H9 (cell line): ENCODE measurements around the gene ZBTB45. TPM values are rescaled to one million over a fixed set of nuclear protein-coding genes. Genes with fewer than 3 reads are reported as not detected.
A peak's percentile ranks its signal among the peaks of the same experiment; 100 is the strongest.

Source experiments
- DNase-seq: peaks from one replicate; pipeline ENCODE4 v3.0.0-alpha.2; 2017
- H2AFZ ChIP-seq: one replicate; pipeline ENCODE4 v1.6.1; 2013; ENCODE audit warnings: mild to moderate bottlenecking, low read length, control low read depth, moderate library complexity
- H2AK5ac ChIP-seq: 2 replicates; pipeline ENCODE4 v1.6.1; 2013; ENCODE audit warnings: low read length, control low read depth, mixed read lengths; ENCODE audit not compliant: insufficient read length
- H2BK120ac ChIP-seq: one replicate; pipeline ENCODE4 v1.6.1; 2013; ENCODE audit warnings: low read depth, mild to moderate bottlenecking, low read length, control low read depth, inconsistent platforms; ENCODE audit not compliant: poor library complexity, severe bottlenecking
- H2BK12ac ChIP-seq: 2 replicates; pipeline ENCODE4 v1.6.1; 2013; ENCODE audit warnings: low read length, control low read depth, mixed read lengths, low read depth; ENCODE audit not compliant: insufficient read length
- H2BK15ac ChIP-seq: 2 replicates; pipeline ENCODE4 v1.6.1; 2013; ENCODE audit warnings: low read depth, low read length, control low read depth
- H2BK20ac ChIP-seq: one replicate; pipeline ENCODE4 v1.6.1; 2013; ENCODE audit warnings: low read depth, mild to moderate bottlenecking, low read length, control low read depth, inconsistent platforms; ENCODE audit not compliant: poor library complexity, severe bottlenecking
- H2BK5ac ChIP-seq: 2 replicates; pipeline ENCODE4 v1.6.1; 2013; ENCODE audit warnings: low read length, control low read depth, mixed read lengths; ENCODE audit not compliant: insufficient read length
- H3K14ac ChIP-seq: 2 replicates; pipeline ENCODE4 v1.6.1; 2013; ENCODE audit warnings: low read length, control low read depth; ENCODE audit not compliant: insufficient read depth
- H3K18ac ChIP-seq: 2 replicates; pipeline ENCODE4 v1.6.1; 2013; ENCODE audit warnings: low read depth, mild to moderate bottlenecking, mixed read lengths, low read length, control low read depth; ENCODE audit not compliant: insufficient read length
- H3K23ac ChIP-seq: 2 replicates; pipeline ENCODE4 v1.6.1; 2013; ENCODE audit warnings: low read length, control low read depth, mixed read lengths, low read depth; ENCODE audit not compliant: insufficient read length
- H3K23me2 ChIP-seq: 2 replicates; pipeline ENCODE4 v1.6.1; 2013; ENCODE audit warnings: low read depth, mild to moderate bottlenecking, mixed read lengths, low read length, control low read depth; ENCODE audit not compliant: insufficient read length, poor library complexity, severe bottlenecking
- H3K27ac ChIP-seq: 2 replicates; pipeline ENCODE4 v1.5.1; 2013; ENCODE audit warnings: low read length, control low read depth, mixed read lengths, low read depth; ENCODE audit not compliant: insufficient read length
- H3K27me3 ChIP-seq: 2 replicates; pipeline ENCODE4 v1.6.1; 2013; ENCODE audit warnings: low read length, control low read depth, inconsistent platforms; ENCODE audit not compliant: insufficient read depth
- H3K4ac ChIP-seq: 2 replicates; pipeline ENCODE4 v1.6.1; 2013; ENCODE audit warnings: low read depth, mild to moderate bottlenecking, control low read depth, inconsistent platforms, low read length, moderate library complexity
- H3K4me1 ChIP-seq: 2 replicates; pipeline ENCODE4 v1.6.1; 2013; ENCODE audit warnings: low read length, control low read depth, inconsistent platforms; ENCODE audit not compliant: insufficient read depth
- H3K4me2 ChIP-seq: 2 replicates; pipeline ENCODE4 v1.6.1; 2013; ENCODE audit warnings: low read length, control low read depth, mixed read lengths; ENCODE audit not compliant: insufficient read length, insufficient read depth
- H3K56ac ChIP-seq: 2 replicates; pipeline ENCODE4 v1.6.1; 2013; ENCODE audit warnings: low read depth, mild to moderate bottlenecking, mixed read lengths, low read length, control low read depth; ENCODE audit not compliant: insufficient read length
- H3K79me1 ChIP-seq: 2 replicates; pipeline ENCODE4 v1.6.1; 2013; ENCODE audit warnings: low read depth, mild to moderate bottlenecking, moderate library complexity, low read length, control low read depth, inconsistent platforms; ENCODE audit not compliant: insufficient read depth, poor library complexity, severe bottlenecking
- H3K79me2 ChIP-seq: 2 replicates; pipeline ENCODE4 v1.6.1; 2013; ENCODE audit warnings: low read length, control low read depth, inconsistent platforms; ENCODE audit not compliant: insufficient read depth
- H3K9ac ChIP-seq: 2 replicates; pipeline ENCODE4 v1.6.1; 2013; ENCODE audit warnings: low read length, control low read depth, mixed read lengths; ENCODE audit not compliant: insufficient read length; ENCODE audit errors: extremely low read depth
- H3K9me3 ChIP-seq: one replicate; pipeline ENCODE4 v1.6.1; 2013; ENCODE audit warnings: low read depth, low read length, inconsistent platforms; ENCODE audit not compliant: control insufficient read depth
- H3T11ph ChIP-seq: one replicate; pipeline ENCODE4 v1.6.1; 2013; ENCODE audit warnings: mild to moderate bottlenecking, low read length, control low read depth, inconsistent platforms
- H4K20me1 ChIP-seq: one replicate; pipeline ENCODE4 v1.6.1; 2013; ENCODE audit not compliant: control insufficient read depth, insufficient read length, insufficient read depth
- H4K5ac ChIP-seq: 2 replicates; pipeline ENCODE4 v1.6.1; 2013; ENCODE audit warnings: low read depth, mild to moderate bottlenecking, mixed read lengths, low read length, control low read depth; ENCODE audit not compliant: insufficient read length
- H4K8ac ChIP-seq: replicated peaks from 2 replicates; pipeline ENCODE4 v1.6.1; 2013; ENCODE audit warnings: low read length, control low read depth, mixed read lengths, low read depth; ENCODE audit not compliant: insufficient read length
- H4K91ac ChIP-seq: 2 replicates; pipeline ENCODE4 v1.6.1; 2013; ENCODE audit warnings: low read depth, mild to moderate bottlenecking, moderate library complexity, mixed read lengths, low read length, control low read depth; ENCODE audit not compliant: insufficient read length
- H3K27ac Mint-ChIP-seq, 3 experiments: 2 replicates in 2 of 3; 3 replicates in 1 of 3; pipeline ENCODE4 v1.8.0; 2020 to 2021; ENCODE audit warnings: mixed read lengths in 3 of 3, mild to moderate bottlenecking in 1 of 3, moderate library complexity in 1 of 3
- H3K27me3 Mint-ChIP-seq: 2 replicates; pipeline ENCODE4 v1.8.0; 2021; ENCODE audit warnings: low read depth, mild to moderate bottlenecking, moderate library complexity, mixed read lengths
- H3K36me3 Mint-ChIP-seq, 3 experiments: 2 replicates in 2 of 3; 3 replicates in 1 of 3; pipeline ENCODE4 v1.8.0; 2020 to 2021; ENCODE audit warnings: low read depth in 3 of 3, mixed read lengths in 3 of 3; ENCODE audit not compliant: insufficient read depth in 1 of 3
- H3K4me1 Mint-ChIP-seq, 2 experiments: 2 replicates each; pipeline ENCODE4 v1.8.0; 2020; ENCODE audit warnings: mixed read lengths in 2 of 2
- H3K4me3 Mint-ChIP-seq, 2 experiments: 2 replicates in 1 of 2; 3 replicates in 1 of 2; pipeline ENCODE4 v1.8.0; 2020 to 2021; ENCODE audit warnings: mild to moderate bottlenecking in 2 of 2, mixed read lengths in 2 of 2, moderate library complexity in 1 of 2
- H3K9me3 Mint-ChIP-seq, 2 experiments: 2 replicates in 1 of 2; 3 replicates in 1 of 2; pipeline ENCODE4 v1.8.0; 2020; ENCODE audit warnings: mild to moderate bottlenecking in 2 of 2, mixed read lengths in 2 of 2, moderate library complexity in 1 of 2
- WGBS: extraction: QIAGEN DNeasy Blood & Tissue Kit; methylation state at CpG from one replicate; pipeline ENCODE4 v1.1.7; 2013; ENCODE audit warnings: missing lambda C conversion rate, low lambda C conversion rate, mixed read lengths; ENCODE audit not compliant: insufficient read length; ENCODE audit errors: extremely low coverage; 5-methylcytosine and 5-hydroxymethylcytosine counted together
- total RNA-seq: library from RNA; stranded (reverse); gene quantifications from 2 replicates; pipeline ENCODE4 v1.2.1, GENCODE V29; 2021
- TF ChIP-seq, protein P1 (sequence below): fragments of 200-600 bp; sonication (generic); conservative IDR thresholded peaks from 3 replicates; pipeline ENCODE4 v1.8.0; 2021; ENCODE audit warnings: antibody characterized with exemption, mild to moderate bottlenecking

The ZBTB45 gene
- total RNA-seq, 1 experiment from 2014 or later, result 18.7 TPM

DNA sequence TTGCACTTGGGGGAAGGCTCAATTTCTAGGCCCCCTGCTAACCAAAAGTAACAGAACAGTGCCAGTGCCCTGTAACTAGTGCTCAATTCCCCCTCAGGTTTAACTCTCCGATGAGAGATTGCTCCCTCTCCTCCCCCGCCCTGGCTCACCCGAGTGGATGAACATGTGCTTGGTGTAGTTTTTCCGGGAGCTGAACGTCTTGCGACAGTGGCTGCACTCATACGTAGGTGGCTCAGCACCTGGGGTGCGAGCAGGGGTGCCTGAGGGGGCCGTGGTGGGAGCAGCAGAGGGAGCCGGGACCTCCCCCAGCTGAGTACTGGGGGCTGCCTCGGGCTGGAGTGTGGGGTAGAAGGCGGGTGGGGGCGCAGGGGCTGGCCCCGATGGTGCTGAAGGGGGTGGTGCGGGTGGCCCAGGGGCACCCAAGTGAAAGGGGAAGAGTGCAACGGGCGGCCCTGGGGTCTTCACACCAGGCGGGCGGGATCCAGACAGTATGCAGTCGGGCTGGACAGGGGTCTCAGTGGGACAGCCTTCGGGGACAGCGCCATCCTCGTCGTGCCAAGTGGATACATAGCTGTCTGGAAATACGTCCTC is 3.3 kb downstream of the ZBTB45 start:
- peaks cover 9 to 19% (median 13%) of the 10 kb centered on the region in 3 experiments; a peak in 6 of 7 replicates for H3K36me3 Mint-ChIP-seq
- H3K27me3 ChIP-seq, result no peaks in the 10 kb centered on the region
- H2AK5ac ChIP-seq, result no peak overlapping the region
- H2AFZ ChIP-seq, result no peak overlapping the region
- no peak overlapping the region for H2BK20ac ChIP-seq
- H4K20me1 ChIP-seq, result no peaks in the 10 kb centered on the region
- H3K4me3 Mint-ChIP-seq, result peak overlapping the region; percentile 68 to 70
- no peak overlapping the region for H3K14ac ChIP-seq
- H4K8ac ChIP-seq, result no peak overlapping the region
- DNase-seq, result no peak
- H3K4me1 ChIP-seq, result no peaks in the 10 kb centered on the region; the same call in 1 of the 2 replicates
- peaks cover 36 to 37% of the 10 kb centered on the region in 2 experiments for H3K4me1 Mint-ChIP-seq
- no peak overlapping the region for H2BK120ac ChIP-seq
- H3K18ac ChIP-seq, result no peak overlapping the region
- TF ChIP-seq, protein P1, sequence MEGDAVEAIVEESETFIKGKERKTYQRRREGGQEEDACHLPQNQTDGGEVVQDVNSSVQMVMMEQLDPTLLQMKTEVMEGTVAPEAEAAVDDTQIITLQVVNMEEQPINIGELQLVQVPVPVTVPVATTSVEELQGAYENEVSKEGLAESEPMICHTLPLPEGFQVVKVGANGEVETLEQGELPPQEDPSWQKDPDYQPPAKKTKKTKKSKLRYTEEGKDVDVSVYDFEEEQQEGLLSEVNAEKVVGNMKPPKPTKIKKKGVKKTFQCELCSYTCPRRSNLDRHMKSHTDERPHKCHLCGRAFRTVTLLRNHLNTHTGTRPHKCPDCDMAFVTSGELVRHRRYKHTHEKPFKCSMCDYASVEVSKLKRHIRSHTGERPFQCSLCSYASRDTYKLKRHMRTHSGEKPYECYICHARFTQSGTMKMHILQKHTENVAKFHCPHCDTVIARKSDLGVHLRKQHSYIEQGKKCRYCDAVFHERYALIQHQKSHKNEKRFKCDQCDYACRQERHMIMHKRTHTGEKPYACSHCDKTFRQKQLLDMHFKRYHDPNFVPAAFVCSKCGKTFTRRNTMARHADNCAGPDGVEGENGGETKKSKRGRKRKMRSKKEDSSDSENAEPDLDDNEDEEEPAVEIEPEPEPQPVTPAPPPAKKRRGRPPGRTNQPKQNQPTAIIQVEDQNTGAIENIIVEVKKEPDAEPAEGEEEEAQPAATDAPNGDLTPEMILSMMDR, result no peak
- H2BK12ac ChIP-seq, result no peak overlapping the region
- H3K9me3 Mint-ChIP-seq, result peaks cover 0 to 3% of the 10 kb centered on the region in 2 experiments; a peak in 1 of 5 replicates
- H3K23me2 ChIP-seq, result peaks cover 23% of the 10 kb centered on the region
- no peak overlapping the region for H2BK5ac ChIP-seq
- no peaks in the 10 kb centered on the region for H3K79me1 ChIP-seq
- no CpG with 5 or more reads among the region's 25 CpGs for WGBS
- no peak overlapping the region for H3K9ac ChIP-seq
- H2BK15ac ChIP-seq, result no peak overlapping the region
- H3K56ac ChIP-seq, result no peak overlapping the region
- H3T11ph ChIP-seq, result no peak overlapping the region
- no peaks in the 10 kb centered on the region for H3K9me3 ChIP-seq
- no peak overlapping the region for H3K4me2 ChIP-seq
- H3K79me2 ChIP-seq, result peaks cover 2% of the 10 kb centered on the region; the same call in 1 of the 2 replicates
- no peak overlapping the region for H3K4ac ChIP-seq
- no peak overlapping the region for H4K5ac ChIP-seq
- no peak overlapping the region for H3K23ac ChIP-seq
- peaks cover 3% of the 10 kb centered on the region for H3K27me3 Mint-ChIP-seq
- H3K27ac ChIP-seq, result no peak overlapping the region
- no peak overlapping the region for H4K91ac ChIP-seq
- peak overlapping the region; percentile 34 to 95 (median 83); a peak in 4 of 7 replicates for H3K27ac Mint-ChIP-seq
